ENCODE data around the gene SLC35E4. TPM values are rescaled to one million over a fixed set of nuclear protein-coding genes. Genes with fewer than 3 reads are reported as not detected.
"Not testable (repeated sequence)": the region's sequence is repeated elsewhere in the genome, so short reads cannot be mapped to it uniquely, and the experiment has no call there.

The SLC35E4 gene
- total RNA-seq, 1 donor from 2014 or later, result 3.2 TPM

DNA sequence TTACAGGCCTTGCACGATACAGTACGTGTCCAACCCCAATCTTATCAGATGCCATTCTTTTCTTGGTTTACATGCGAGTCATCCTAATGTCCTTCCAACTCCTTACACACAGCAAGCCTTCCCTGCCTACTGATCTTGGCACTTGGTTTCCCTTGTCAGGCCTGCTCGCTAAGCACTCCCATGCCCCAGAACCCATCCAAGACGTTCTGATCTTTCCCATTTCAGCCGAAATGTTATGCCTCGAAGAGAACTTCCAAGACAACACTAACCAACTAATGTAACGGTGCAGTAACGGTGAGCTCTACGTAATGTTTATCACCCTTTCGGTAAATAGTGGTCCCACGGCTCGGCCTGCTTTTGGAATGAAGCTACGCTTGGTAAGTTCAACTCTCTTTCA, 44.4 kb upstream of the SLC35E4 start:
- no peak for TF ChIP-seq EZH2 (IDR thresholded peaks at IDR 0.05; ENCODE audit: insufficient read depth, low read length)
- no peak for TF ChIP-seq CTCF (IDR thresholded peaks at IDR 0.05; ENCODE audit: insufficient read depth, low read depth, low read length)
- H3K27me3 Mint-ChIP-seq (ENCODE audit: low read depth, unreplicated experiment), result peaks cover 8% of the 10 kb centered on the region
- peak overlapping the region; percentile 100 for H3K4me3 ChIP-seq (ENCODE audit: insufficient read depth, low read depth, low read length)
- peak overlapping the region; percentile 95 for H3K4me2 ChIP-seq (ENCODE audit: low read length)
- peak overlapping the region; percentile 98 for H3K27ac ChIP-seq (ENCODE audit: low read depth, low read length)
- DNase-seq (ENCODE audit: low read depth) (peak; percentile 51), FAIRE-seq (peak; percentile 76)
- H3K4me1 Mint-ChIP-seq (ENCODE audit: low read depth, unreplicated experiment), result peaks cover 12% of the 10 kb centered on the region
- H3K9me3 Mint-ChIP-seq (ENCODE audit: unreplicated experiment), result no peaks in the 10 kb centered on the region
- peak overlapping the region; percentile 47 for H2AFZ ChIP-seq (ENCODE audit: low read depth, low read length)
- H3K4me1 ChIP-seq (ENCODE audit: insufficient read depth, low read length), result peaks cover 11% of the 10 kb centered on the region
- no peak overlapping the region for H3K27ac Mint-ChIP-seq (ENCODE audit: unreplicated experiment)
- no peak overlapping the region for H3K4me3 Mint-ChIP-seq (ENCODE audit: unreplicated experiment)
- H4K20me1 ChIP-seq (ENCODE audit: insufficient read depth, low read length), result peaks cover 25% of the 10 kb centered on the region
- peak overlapping the region; percentile 99 for H3K9ac ChIP-seq (ENCODE audit: low read length)
- H3K9me3 ChIP-seq (ENCODE audit: insufficient read depth, low read depth, low read length), result no peaks in the 10 kb centered on the region
- H3K36me3 ChIP-seq (ENCODE audit: insufficient read depth, low read length), result peaks cover 30% of the 10 kb centered on the region
- peaks cover 34% of the 10 kb centered on the region for H3K79me2 ChIP-seq (ENCODE audit: insufficient read depth, low read length)
- H3K36me3 Mint-ChIP-seq (ENCODE audit: low read depth, unreplicated experiment), result no peaks in the 10 kb centered on the region
- H3K27me3 ChIP-seq (ENCODE audit: insufficient read depth, low read length), result peaks cover 3% of the 10 kb centered on the region

- H3K27me3 ChIP-seq (ENCODE audit: insufficient read depth, low read length), result peaks cover 3% of the 10 kb centered on the region
- peak within 1 kb of the TSS; percentile 95 for H3K4me2 ChIP-seq (ENCODE audit: low read length)
- Mint-ChIP-seq H3K27me3 (ENCODE audit: low read depth, unreplicated experiment) (peaks cover 8% of the 10 kb centered on the region), H3K4me3 (ENCODE audit: unreplicated experiment) (no peak within 1 kb of the TSS), H3K27ac (ENCODE audit: unreplicated experiment) (no peak within 1 kb of the TSS), H3K36me3 (ENCODE audit: low read depth, unreplicated experiment) (no peaks in the 10 kb centered on the region), H3K4me1 (ENCODE audit: low read depth, unreplicated experiment) (peaks cover 12% of the 10 kb centered on the region), H3K9me3 (ENCODE audit: unreplicated experiment) (no peaks in the 10 kb centered on the region)
- peak within 1 kb of the TSS; percentile 47 for H2AFZ ChIP-seq (ENCODE audit: low read depth, low read length)
- peak within 1 kb of the TSS; percentile 98 for H3K27ac ChIP-seq (ENCODE audit: low read depth, low read length)
- no peaks in the 10 kb centered on the region for H3K9me3 ChIP-seq (ENCODE audit: insufficient read depth, low read depth, low read length)
- TF ChIP-seq EZH2 (IDR thresholded peaks at IDR 0.05; ENCODE audit: insufficient read depth, low read length) (no peak), CTCF (IDR thresholded peaks at IDR 0.05; ENCODE audit: insufficient read depth, low read depth, low read length) (no peak)
- H3K4me3 ChIP-seq (ENCODE audit: insufficient read depth, low read depth, low read length), result peak within 1 kb of the TSS; percentile 100
- peak; percentile 74 for FAIRE-seq
- DNase-seq (ENCODE audit: low read depth), result peak; percentile 99
- H3K79me2 ChIP-seq (ENCODE audit: insufficient read depth, low read length), result peaks cover 32% of the 10 kb centered on the region
- peaks cover 11% of the 10 kb centered on the region for H3K4me1 ChIP-seq (ENCODE audit: insufficient read depth, low read length)
- H4K20me1 ChIP-seq (ENCODE audit: insufficient read depth, low read length), result peaks cover 25% of the 10 kb centered on the region
- H3K36me3 ChIP-seq (ENCODE audit: insufficient read depth, low read length), result peaks cover 24% of the 10 kb centered on the region
- peak within 1 kb of the TSS; percentile 99 for H3K9ac ChIP-seq (ENCODE audit: low read length)
These were observed 43.8 kb upstream of the SLC35E4 start, which contains the start of gene PES1 for GRCh38 chr22:30591588-30592359. TSS of gene PES1 (minus strand) at chr22:30591910. CDS start at chr22:30591833, 77 bp downstream.

DNA sequence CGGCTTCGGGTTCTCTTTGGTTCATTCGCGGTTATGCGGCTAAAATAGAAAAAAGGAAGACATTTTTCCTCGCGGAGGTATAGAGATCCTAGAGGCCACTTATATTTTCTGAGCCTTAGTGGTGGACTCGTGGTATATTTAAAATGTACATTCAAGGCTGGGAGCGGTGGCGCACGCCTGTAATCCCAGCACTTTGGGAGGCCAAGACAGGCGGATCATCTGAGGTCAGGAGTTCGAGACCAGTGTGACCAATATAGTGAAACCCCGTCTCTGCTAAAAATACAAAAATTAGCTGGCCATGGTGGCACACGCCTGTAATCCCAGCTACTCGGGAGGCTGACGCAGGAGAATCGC, 43.2 kb upstream of the SLC35E4 start:
- not testable (repeated sequence) for H3K9me3 Mint-ChIP-seq (ENCODE audit: unreplicated experiment); H3K36me3 Mint-ChIP-seq (ENCODE audit: low read depth, unreplicated experiment); H3K4me3 Mint-ChIP-seq (ENCODE audit: unreplicated experiment); H3K27ac Mint-ChIP-seq (ENCODE audit: unreplicated experiment); H3K27me3 Mint-ChIP-seq (ENCODE audit: low read depth, unreplicated experiment); H3K27me3 ChIP-seq (ENCODE audit: insufficient read depth, low read length); DNase-seq (ENCODE audit: low read depth); H3K9me3 ChIP-seq (ENCODE audit: insufficient read depth, low read depth, low read length); FAIRE-seq
- Histone ChIP-seq H3K4me3 (ENCODE audit: insufficient read depth, low read depth, low read length) (peak overlapping the region; percentile 27), H3K79me2 (ENCODE audit: insufficient read depth, low read length) (peaks cover 32% of the 10 kb centered on the region), H3K36me3 (ENCODE audit: insufficient read depth, low read length) (peaks cover 19% of the 10 kb centered on the region), H3K4me1 (ENCODE audit: insufficient read depth, low read length) (peaks cover 11% of the 10 kb centered on the region), H2AFZ (ENCODE audit: low read depth, low read length) (peak overlapping the region; percentile 45), H3K4me2 (ENCODE audit: low read length) (peak overlapping the region; percentile 95), H3K27ac (ENCODE audit: low read depth, low read length) (peak overlapping the region; percentile 98), H4K20me1 (ENCODE audit: insufficient read depth, low read length) (peaks cover 25% of the 10 kb centered on the region), H3K9ac (ENCODE audit: low read length) (peak overlapping the region; percentile 99)
- H3K4me1 Mint-ChIP-seq (ENCODE audit: low read depth, unreplicated experiment), result peaks cover 12% of the 10 kb centered on the region

Measured in astrocyte (in vitro differentiated cells and primary cell).